Tibial nerve (tissue), 4 donors: ENCODE results near the gene SRSF5. TPM values are rescaled to one million over a fixed set of nuclear protein-coding genes. Genes with fewer than 3 reads are reported as not detected.
A peak's percentile ranks its signal among the peaks of the same experiment; 100 is the strongest.
"Not testable (repeated sequence)": the region's sequence is repeated elsewhere in the genome, so short reads cannot be mapped to it uniquely, and the experiment has no call there.

ENCODE experiments used
- DNase-seq, 2 donors: peaks; one replicate each; pipeline ENCODE4 v3.0.0-alpha.2; 2019; ENCODE audit warnings: low spot score in 2 of 2
- H3K27ac ChIP-seq, 4 donors: fragments of 200-600 bp; sonication (generic) in 3 of 4; one replicate each; pipeline ENCODE4 v1.5.1; 2017 to 2019; ENCODE audit warnings: mild to moderate bottlenecking in 1 of 4
- H3K27me3 ChIP-seq, 2 donors: fragments of 200-600 bp; sonication (generic) in 1 of 2; one replicate each; pipeline versions ENCODE4 v1.5.1 to v1.6.0; 2017 to 2019
- H3K36me3 ChIP-seq, 3 donors: fragments of 200-600 bp; sonication (generic); one replicate each; pipeline ENCODE4 v1.5.1; 2018 to 2019
- H3K4me1 ChIP-seq, 4 donors: fragments of 200-600 bp; sonication (generic) in 3 of 4; one replicate each; pipeline ENCODE4 v1.5.1; 2017 to 2019
- H3K4me3 ChIP-seq, 4 donors: fragments of 200-600 bp; sonication (generic) in 3 of 4; one replicate each; pipeline ENCODE4 v1.5.1; 2017 to 2019; ENCODE audit warnings: mild to moderate bottlenecking in 1 of 4, moderate library complexity in 1 of 4
- H3K9me3 ChIP-seq, 4 donors: fragments of 200-600 bp; sonication (generic) in 3 of 4; one replicate each; pipeline ENCODE4 v1.5.1; 2017 to 2019
- EP300 ChIP-seq, 2 donors: sonication (generic); formaldehyde crosslinking; IDR thresholded peaks; one replicate each; pipeline ENCODE4 v1.6.1; 2017; ENCODE audit warnings: antibody characterized with exemption in 2 of 2, mild to moderate bottlenecking in 1 of 2
- POLR2A ChIP-seq, 2 donors: fragments of 450-650 bp; IDR thresholded peaks; one replicate each; pipeline ENCODE4 v1.6.1; 2017; ENCODE audit warnings: antibody characterized with exemption in 2 of 2, mild to moderate bottlenecking in 2 of 2, moderate library complexity in 2 of 2
- WGBS, 2 donors: methylation state at CpG; one replicate each; pipeline ENCODE4 v1.1.5; 2018; 5-methylcytosine and 5-hydroxymethylcytosine counted together
- total RNA-seq, 4 donors: library from RNA; depleted of rRNA; stranded (reverse); fragments of >200 nt; gene quantifications; one replicate each; pipeline ENCODE4 v1.1.0, GENCODE V29; 2016
- TF ChIP-seq, protein P1 (sequence below), 5 experiments: fragments of 200-600 bp in 3 of 5; fragments of 450-650 bp in 2 of 5; sonication (generic) in 3 of 5; IDR thresholded peaks; one replicate each; pipeline ENCODE4 v1.5.1; 2016 to 2019; ENCODE audit warnings: antibody characterized with exemption in 5 of 5, mild to moderate bottlenecking in 3 of 5, moderate library complexity in 2 of 5

SRSF5 gene
- total RNA-seq, 4 donors from 2014 or later = 308 to 470 (median 361) TPM

- Histone ChIP-seq H3K27ac (no peak overlapping the region), H3K36me3 (no peaks in the 10 kb centered on the region), H3K9me3 (no peaks in the 10 kb centered on the region), H3K4me3 (no peak overlapping the region), H3K4me1 (no peaks in the 10 kb centered on the region), H3K27me3 (peaks cover 0 to 6% of the 10 kb centered on the region in 2 donors)
- 84 to 86% methylated on average over 9 of the region's 9 CpGs for WGBS, 2 donors
- DNase-seq = no peak
- no peak for TF ChIP-seq POLR2A (IDR thresholded peaks at IDR 0.05)
Measured at GRCh38 chr14:69812711-69813110, 45.8 kb downstream of the SRSF5 start.

GRCh38 chr14:69813346-69813745 lies 46.4 kb downstream of the SRSF5 start:
- H3K27me3 ChIP-seq = peaks cover 0 to 11% of the 10 kb centered on the region in 2 donors
- WGBS, 2 donors = 84 to 86% methylated on average over 6 of the region's 6 CpGs
- H3K9me3 ChIP-seq, H3K4me1 ChIP-seq, H3K36me3 ChIP-seq, H3K27ac ChIP-seq, H3K4me3 ChIP-seq, DNase-seq: not testable (repeated sequence)

DNA sequence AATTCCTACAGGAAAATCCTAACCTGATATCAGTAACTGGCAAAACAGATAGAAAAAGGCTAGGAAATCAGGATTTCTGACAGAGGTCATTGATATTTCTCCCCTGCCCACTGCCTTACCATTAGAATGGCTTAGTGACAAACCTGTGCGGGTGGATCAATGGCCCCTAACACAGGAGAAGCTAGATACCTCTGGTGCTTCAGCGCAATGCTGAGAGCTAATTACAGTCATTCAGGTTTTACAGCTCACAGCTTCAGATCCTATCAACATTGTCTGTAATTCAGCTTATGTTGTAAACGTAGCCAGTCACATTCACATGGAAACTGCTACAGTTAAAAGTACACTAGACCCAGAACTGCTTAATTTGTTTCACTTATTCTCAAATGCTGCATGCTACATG lies 47.5 kb downstream of the SRSF5 start:
- no peak for TF ChIP-seq EP300 (IDR thresholded peaks at IDR 0.05)
- TF ChIP-seq, protein P1, sequence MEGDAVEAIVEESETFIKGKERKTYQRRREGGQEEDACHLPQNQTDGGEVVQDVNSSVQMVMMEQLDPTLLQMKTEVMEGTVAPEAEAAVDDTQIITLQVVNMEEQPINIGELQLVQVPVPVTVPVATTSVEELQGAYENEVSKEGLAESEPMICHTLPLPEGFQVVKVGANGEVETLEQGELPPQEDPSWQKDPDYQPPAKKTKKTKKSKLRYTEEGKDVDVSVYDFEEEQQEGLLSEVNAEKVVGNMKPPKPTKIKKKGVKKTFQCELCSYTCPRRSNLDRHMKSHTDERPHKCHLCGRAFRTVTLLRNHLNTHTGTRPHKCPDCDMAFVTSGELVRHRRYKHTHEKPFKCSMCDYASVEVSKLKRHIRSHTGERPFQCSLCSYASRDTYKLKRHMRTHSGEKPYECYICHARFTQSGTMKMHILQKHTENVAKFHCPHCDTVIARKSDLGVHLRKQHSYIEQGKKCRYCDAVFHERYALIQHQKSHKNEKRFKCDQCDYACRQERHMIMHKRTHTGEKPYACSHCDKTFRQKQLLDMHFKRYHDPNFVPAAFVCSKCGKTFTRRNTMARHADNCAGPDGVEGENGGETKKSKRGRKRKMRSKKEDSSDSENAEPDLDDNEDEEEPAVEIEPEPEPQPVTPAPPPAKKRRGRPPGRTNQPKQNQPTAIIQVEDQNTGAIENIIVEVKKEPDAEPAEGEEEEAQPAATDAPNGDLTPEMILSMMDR (IDR thresholded peaks at IDR 0.05) = no peak
- TF ChIP-seq POLR2A (IDR thresholded peaks at IDR 0.05) = no peak
- Histone ChIP-seq H3K9me3 (no peaks in the 10 kb centered on the region), H3K27me3 (peaks cover 0 to 11% of the 10 kb centered on the region in 2 donors), H3K36me3 (no peaks in the 10 kb centered on the region), H3K4me1 (peaks cover 0 to 6% (median 0%) of the 10 kb centered on the region in 4 donors), H3K4me3 (no peak overlapping the region), H3K27ac (no peak overlapping the region)
- 34 to 49% methylated on average over 3 of the region's 3 CpGs for WGBS, 2 donors
- DNase-seq = no peak

GRCh38 chr14:69815556-69815955 lies 48.6 kb downstream of the SRSF5 start:
- 59 to 65% methylated on average over 5 of the region's 5 CpGs for WGBS, 2 donors
- no peaks in the 10 kb centered on the region for H3K9me3 ChIP-seq
- DNase-seq = no peak

DNA sequence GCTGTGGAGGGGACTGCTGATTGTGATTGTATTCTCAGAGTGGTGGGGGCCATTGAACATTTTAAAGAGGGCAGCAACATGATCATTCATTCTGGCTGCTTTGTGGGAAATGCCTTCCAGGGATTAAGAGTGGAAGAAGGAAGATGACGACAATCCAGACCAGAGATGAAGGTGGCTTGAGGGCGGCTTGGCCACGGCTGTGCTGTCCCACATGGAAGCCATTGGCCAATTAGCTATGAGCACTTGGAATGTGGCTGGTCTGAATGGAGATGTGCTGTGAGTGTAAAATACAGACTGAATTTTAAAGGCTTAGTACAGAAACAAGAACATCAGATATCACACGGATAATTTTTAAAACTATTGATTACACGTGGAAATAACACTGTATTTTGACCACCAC lies 49.3 kb downstream of the SRSF5 start:
- WGBS, 2 donors = 71 to 74% methylated on average over 5 of the region's 5 CpGs
- Histone ChIP-seq H3K27me3 (peaks cover 0 to 11% of the 10 kb centered on the region in 2 donors), H3K4me1 (peaks cover 0 to 6% (median 0%) of the 10 kb centered on the region in 4 donors), H3K4me3 (no peak overlapping the region), H3K9me3 (no peaks in the 10 kb centered on the region), H3K27ac (no peak overlapping the region), H3K36me3 (no peaks in the 10 kb centered on the region)
- no peak for DNase-seq
- no peak for TF ChIP-seq EP300 (IDR thresholded peaks at IDR 0.05)
- TF ChIP-seq, protein P1 (IDR thresholded peaks at IDR 0.05) = no peak
- TF ChIP-seq POLR2A (IDR thresholded peaks at IDR 0.05) = no peak

More at GRCh38 chr14:69815556-69815955, 48.6 kb downstream of the SRSF5 start:
- no peak for TF ChIP-seq EP300 (IDR thresholded peaks at IDR 0.05)
- TF ChIP-seq POLR2A (IDR thresholded peaks at IDR 0.05) = no peak
- TF ChIP-seq, protein P1 (IDR thresholded peaks at IDR 0.05) = no peak
- Histone ChIP-seq H3K4me3 (no peak overlapping the region), H3K4me1 (peaks cover 0 to 6% (median 0%) of the 10 kb centered on the region in 4 donors), H3K27me3 (peaks cover 0 to 11% of the 10 kb centered on the region in 2 donors), H3K36me3 (no peaks in the 10 kb centered on the region), H3K27ac (no peak overlapping the region)

GRCh38 chr14:69818758-69819191 lies 51.8 kb downstream of the SRSF5 start:
- peaks cover 0 to 11% of the 10 kb centered on the region in 2 donors for H3K27me3 ChIP-seq
- TF ChIP-seq, protein P1 (IDR thresholded peaks at IDR 0.05) = peak; percentile 82 to 92 (median 91)
- no peak for TF ChIP-seq POLR2A (IDR thresholded peaks at IDR 0.05)
- 7 to 9% methylated on average over 11 of the region's 11 CpGs for WGBS, 2 donors

More at GRCh38 chr14:69818758-69819191, 51.8 kb downstream of the SRSF5 start:
- Histone ChIP-seq H3K9me3 (no peaks in the 10 kb centered on the region), H3K4me3 (no peak overlapping the region), H3K27ac (no peak overlapping the region), H3K36me3 (no peaks in the 10 kb centered on the region), H3K4me1 (peaks cover 0 to 6% (median 0%) of the 10 kb centered on the region in 4 donors)
- DNase-seq = peak in 1 of 2 donors; percentile 83
